PFSK-1 (cell line): ENCODE results near the gene ZNF831.

ENCODE experiments used
- POLR2AphosphoS5 ChIP-seq: IDR thresholded peaks from 2 replicates; pipeline ENCODE4 v1.6.1; 2012; ENCODE audit warnings: low read depth, mild to moderate bottlenecking, control low read depth, low read length, moderate library complexity
- SIN3A ChIP-seq: IDR thresholded peaks from 2 replicates; pipeline ENCODE4 v1.6.1; 2012; ENCODE audit warnings: mild to moderate bottlenecking, low read length, moderate library complexity, borderline replicate concordance; ENCODE audit not compliant: insufficient read depth
- TF ChIP-seq, protein P1 (sequence below), 2 experiments: IDR thresholded peaks; 2 replicates each; pipeline versions ENCODE4 v1.6.1 to v1.8.0; 2011 to 2012; ENCODE audit warnings: low read depth in 2 of 2, low read length in 2 of 2, control low read depth in 1 of 2, inconsistent platforms in 1 of 2, mild to moderate bottlenecking in 1 of 2, moderate library complexity in 1 of 2; ENCODE audit not compliant: insufficient read depth in 1 of 2

DNA sequence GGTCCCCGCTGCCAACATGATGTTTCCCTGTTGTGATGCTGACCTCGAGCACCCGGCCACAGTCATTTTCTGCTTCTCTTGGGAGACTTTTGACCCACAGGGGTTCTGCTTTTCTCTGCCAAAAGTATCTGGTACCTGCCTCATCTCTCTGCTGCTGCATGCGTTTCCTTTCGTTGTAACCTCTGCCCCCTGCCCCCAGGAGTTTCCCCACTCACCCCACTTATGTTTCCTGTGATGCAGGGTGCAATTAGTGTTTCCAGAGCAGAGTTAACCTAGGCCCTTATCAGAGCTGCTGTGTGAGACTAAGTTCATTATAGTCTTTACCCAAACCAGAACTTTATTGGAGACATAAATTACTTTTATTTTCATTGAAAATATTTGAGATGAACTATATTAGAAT, 71.6 kb downstream of the ZNF831 start:
- TF ChIP-seq SIN3A (no peak), POLR2AphosphoS5 (no peak)
- TF ChIP-seq, protein P1, sequence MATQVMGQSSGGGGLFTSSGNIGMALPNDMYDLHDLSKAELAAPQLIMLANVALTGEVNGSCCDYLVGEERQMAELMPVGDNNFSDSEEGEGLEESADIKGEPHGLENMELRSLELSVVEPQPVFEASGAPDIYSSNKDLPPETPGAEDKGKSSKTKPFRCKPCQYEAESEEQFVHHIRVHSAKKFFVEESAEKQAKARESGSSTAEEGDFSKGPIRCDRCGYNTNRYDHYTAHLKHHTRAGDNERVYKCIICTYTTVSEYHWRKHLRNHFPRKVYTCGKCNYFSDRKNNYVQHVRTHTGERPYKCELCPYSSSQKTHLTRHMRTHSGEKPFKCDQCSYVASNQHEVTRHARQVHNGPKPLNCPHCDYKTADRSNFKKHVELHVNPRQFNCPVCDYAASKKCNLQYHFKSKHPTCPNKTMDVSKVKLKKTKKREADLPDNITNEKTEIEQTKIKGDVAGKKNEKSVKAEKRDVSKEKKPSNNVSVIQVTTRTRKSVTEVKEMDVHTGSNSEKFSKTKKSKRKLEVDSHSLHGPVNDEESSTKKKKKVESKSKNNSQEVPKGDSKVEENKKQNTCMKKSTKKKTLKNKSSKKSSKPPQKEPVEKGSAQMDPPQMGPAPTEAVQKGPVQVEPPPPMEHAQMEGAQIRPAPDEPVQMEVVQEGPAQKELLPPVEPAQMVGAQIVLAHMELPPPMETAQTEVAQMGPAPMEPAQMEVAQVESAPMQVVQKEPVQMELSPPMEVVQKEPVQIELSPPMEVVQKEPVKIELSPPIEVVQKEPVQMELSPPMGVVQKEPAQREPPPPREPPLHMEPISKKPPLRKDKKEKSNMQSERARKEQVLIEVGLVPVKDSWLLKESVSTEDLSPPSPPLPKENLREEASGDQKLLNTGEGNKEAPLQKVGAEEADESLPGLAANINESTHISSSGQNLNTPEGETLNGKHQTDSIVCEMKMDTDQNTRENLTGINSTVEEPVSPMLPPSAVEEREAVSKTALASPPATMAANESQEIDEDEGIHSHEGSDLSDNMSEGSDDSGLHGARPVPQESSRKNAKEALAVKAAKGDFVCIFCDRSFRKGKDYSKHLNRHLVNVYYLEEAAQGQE (IDR thresholded peaks at IDR 0.05; ENCODE audit: insufficient read depth in 1 of 2, low read depth in 2 of 2, low read length in 2 of 2) = no peak
